Right ventricle myocardium superior (tissue), 1 donor: Measurements from ENCODE around the gene HGS. TPM values are rescaled to one million over a fixed set of nuclear protein-coding genes. Genes with fewer than 3 reads are reported as not detected.
"Not testable (repeated sequence)": the region's sequence is repeated elsewhere in the genome, so short reads cannot be mapped to it uniquely, and the experiment has no call there.

Source experiments
- ATAC-seq: fragments of 200-7000 bp; cut with Tn5 transposase; one replicate; pipeline ENCODE4 v1.9.1; 2020; ENCODE audit warnings: mild to moderate bottlenecking; ENCODE audit not compliant: poor library complexity
- DNase-seq: peaks from one replicate; pipeline ENCODE4 v3.0.0-alpha.2; 2020
- intact Hi-C: fragments of 100-400 bp; cut with DNase I; formaldehyde crosslinking; loops from one replicate; pipeline ENCODE4 v1.11.2; 2022
- microRNA-seq: library from miRNA; unstranded; fragments of <30 nt; microRNA quantifications from one replicate; pipeline ENCODE4 v1.2.0, GENCODE V29; 2020
- total RNA-seq: library from RNA; stranded (reverse); fragmentation: NEBNext Ultra II Directional; extraction: Animal tissue kit (Norgen Biotek cat#: 25700); gene quantifications from one replicate; pipeline ENCODE4 v1.2.1, GENCODE V29; 2021
- donor health status: DM: no; HTN: yes; CAD: no; lungs with severe emphysema.

The HGS gene
- total RNA-seq, 1 donor from 2014 or later: 34.5 TPM

- ATAC-seq: no peak
- intact Hi-C loops: no loop called here
- DNase-seq: no peak
Observed at GRCh38 chr17:81727324-81728031, 43.7 kb downstream of the HGS start.

- peak; percentile 92 for ATAC-seq
- intact Hi-C loops: no loop called here
- peak; percentile 89 for DNase-seq
Observed at GRCh38 chr17:81733507-81734404, 49.9 kb downstream of the HGS start.

GRCh38 chr17:81734405-81735263 lies 50.8 kb downstream of the HGS start:
- intact Hi-C loops: no loop called here
- ATAC-seq: peak; percentile 18

GRCh38 chr17:81735264-81736102 lies 51.7 kb downstream of the HGS start:
- intact Hi-C loops: no loop called here
- DNase-seq: no peak
- ATAC-seq: peak; percentile 19

More at GRCh38 chr17:81734405-81735263, 50.8 kb downstream of the HGS start:
- no peak for DNase-seq

- DNase-seq (no peak), ATAC-seq (no peak)
- intact Hi-C loops: no loop called here
Observed at GRCh38 chr17:81737947-81738800, 54.4 kb downstream of the HGS start.

- ATAC-seq (no peak), DNase-seq (no peak)
- intact Hi-C loops: no loop called here
Observed at GRCh38 chr17:81738801-81739393, 55.1 kb downstream of the HGS start.

GRCh38 chr17:81739593-81739992 lies 55.8 kb downstream of the HGS start:
- intact Hi-C loops: not testable (repeated sequence)

GRCh38 chr17:81740395-81740961 lies 56.7 kb downstream of the HGS start:
- intact Hi-C loops: no loop called here
- ATAC-seq (no peak), DNase-seq (no peak)

More at GRCh38 chr17:81739593-81739992, 55.8 kb downstream of the HGS start:
- DNase-seq, ATAC-seq: not testable (repeated sequence)

GRCh38 chr17:81741049-81741593 lies 57.3 kb downstream of the HGS start:
- DNase-seq: no peak
- no peak for ATAC-seq
- intact Hi-C loops: no loop called here

- intact Hi-C loops: no loop called here
Observed at GRCh38 chr17:81741594-81742452, 58.0 kb downstream of the HGS start.

More at GRCh38 chr17:81741594-81742452, 58.0 kb downstream of the HGS start:
- ATAC-seq: no peak
- DNase-seq: no peak

Small RNA genes lying within 50 kb of the gene (microRNA-seq; reads per million reads assigned to microRNA genes)
- not detected for gene MIR6786

Other genes with a start within 250 kb of the HGS start
- 369 TPM for gene ACTG1, start 171.2 kb upstream of the HGS start, total RNA-seq
- gene FSCN2, start 155.6 kb upstream of the HGS start, total RNA-seq: 0.19 TPM
- 13.0 TPM for gene FAAP100, start 131.7 kb upstream of the HGS start, total RNA-seq
- gene NPLOC4, start 46.9 kb upstream of the HGS start, total RNA-seq: 81.1 TPM
- 0.24 TPM for gene TSPAN10, start 46.8 kb upstream of the HGS start, total RNA-seq
- not detected for gene PDE6G, start 27.5 kb upstream of the HGS start, total RNA-seq
- 16.1 TPM for gene OXLD1, start 17.4 kb upstream of the HGS start, total RNA-seq
- gene CCDC137, start 17.3 kb upstream of the HGS start, total RNA-seq: 4.8 TPM
- 11.9 TPM for gene ARL16, start 214 bp upstream of the HGS start, total RNA-seq
- 173 TPM for gene MRPL12, start 19.4 kb downstream of the HGS start, total RNA-seq
- 7.0 TPM for gene SLC25A10, start 28.3 kb downstream of the HGS start, total RNA-seq
- not detected for gene GCGR, start 120.1 kb downstream of the HGS start, total RNA-seq
- gene MCRIP1, start 149.3 kb downstream of the HGS start, total RNA-seq: 104 TPM
- not detected for gene PPP1R27, start 151.0 kb downstream of the HGS start, total RNA-seq
- gene P4HB, start 176.5 kb downstream of the HGS start, total RNA-seq: 309 TPM
- gene ARHGDIA, start 187.3 kb downstream of the HGS start, total RNA-seq: 113 TPM
- 29.9 TPM for gene ALYREF, start 207.6 kb downstream of the HGS start, total RNA-seq
- 176 TPM for gene ANAPC11, start 207.7 kb downstream of the HGS start, total RNA-seq
- 0.24 TPM for gene NPB, start 218.2 kb downstream of the HGS start, total RNA-seq
- 29.5 TPM for gene PCYT2, start 227.4 kb downstream of the HGS start, total RNA-seq
- 6.1 TPM for gene SIRT7, start 234.2 kb downstream of the HGS start, total RNA-seq
- 29.9 TPM for gene MAFG, start 243.7 kb downstream of the HGS start, total RNA-seq